GM23338 (cell line): Measurements from ENCODE around the gene GHRL. TPM values are rescaled to one million over a fixed set of nuclear protein-coding genes. Genes with fewer than 3 reads are reported as not detected.

Source experiments
- ATAC-seq: fragments of 200-7000 bp; cut with Tn5 transposase; 3 replicates; pipeline ENCODE4 v1.9.1; 2020
- DNase-seq: peaks from one replicate; pipeline ENCODE4 v3.0.0-alpha.2; 2015; ENCODE audit warnings: low spot score
- H2AFZ ChIP-seq: fragments of 200-600 bp; sonication (generic); 2 replicates; pipeline ENCODE4 v1.8.0; 2016; ENCODE audit warnings: antibody characterized with exemption, mild to moderate bottlenecking, moderate library complexity
- H3F3A ChIP-seq: fragments of 200-600 bp; sonication (generic); replicated peaks from 2 replicates; pipeline ENCODE4 v1.8.0; 2017; ENCODE audit warnings: antibody characterized with exemption, mixed run types, low read depth
- H3K27ac ChIP-seq: fragments of 200-600 bp; sonication (generic); 2 replicates; pipeline ENCODE4 v1.6.1; 2016; ENCODE audit warnings: low read depth
- H3K27me3 ChIP-seq: fragments of 200-600 bp; sonication (generic); 2 replicates; pipeline ENCODE4 v1.8.0; 2016; ENCODE audit warnings: mild to moderate bottlenecking, mixed run types, moderate library complexity; ENCODE audit not compliant: insufficient read depth
- H3K36me3 ChIP-seq: fragments of 200-600 bp; sonication (generic); 2 replicates; pipeline ENCODE4 v1.8.0; 2016; ENCODE audit warnings: mild to moderate bottlenecking; ENCODE audit not compliant: insufficient read depth
- H3K4me1 ChIP-seq: fragments of 200-600 bp; sonication (generic); 2 replicates; pipeline ENCODE4 v1.8.0; 2016; ENCODE audit warnings: mild to moderate bottlenecking, moderate library complexity; ENCODE audit not compliant: insufficient read depth
- H3K4me2 ChIP-seq: fragments of 200-600 bp; sonication (generic); 2 replicates; pipeline ENCODE4 v1.7.1; 2017; ENCODE audit warnings: mixed run types
- H3K4me3 ChIP-seq: fragments of 200-600 bp; sonication (generic); 2 replicates; pipeline ENCODE4 v1.6.1; 2016; ENCODE audit warnings: mixed run types
- H3K79me2 ChIP-seq: fragments of 200-600 bp; sonication (generic); replicated peaks from 2 replicates; pipeline ENCODE4 v1.8.0; 2017; ENCODE audit warnings: mild to moderate bottlenecking; ENCODE audit not compliant: insufficient read depth
- H3K9me2 ChIP-seq: fragments of 200-600 bp; sonication (generic); 2 replicates; pipeline ENCODE4 v1.8.0; 2017; ENCODE audit not compliant: insufficient read depth
- H4K20me1 ChIP-seq: fragments of 200-600 bp; sonication (generic); replicated peaks from 2 replicates; pipeline ENCODE4 v1.8.0; 2017; ENCODE audit warnings: mild to moderate bottlenecking; ENCODE audit not compliant: insufficient read depth
- H3K27ac Mint-ChIP-seq: 2 replicates; pipeline ENCODE4 v1.8.0; 2020; ENCODE audit warnings: inconsistent platforms, mild to moderate bottlenecking, moderate library complexity, mixed read lengths
- H3K27me3 Mint-ChIP-seq: 3 replicates; pipeline ENCODE4 v1.8.0; 2022; ENCODE audit warnings: low read depth, mild to moderate bottlenecking, moderate library complexity, mixed read lengths, inconsistent platforms; ENCODE audit not compliant: insufficient read depth, poor library complexity
- H3K36me3 Mint-ChIP-seq: 3 replicates; pipeline ENCODE4 v1.8.0; 2021; ENCODE audit warnings: low read depth, mild to moderate bottlenecking, inconsistent platforms, moderate library complexity, mixed read lengths
- H3K4me1 Mint-ChIP-seq: 3 replicates; pipeline ENCODE4 v1.8.0; 2020; ENCODE audit warnings: mild to moderate bottlenecking, inconsistent platforms, mixed read lengths
- H3K4me3 Mint-ChIP-seq: 3 replicates; pipeline ENCODE4 v1.8.0; 2021; ENCODE audit warnings: moderate library complexity, mild to moderate bottlenecking, inconsistent platforms, mixed read lengths
- H3K9me3 Mint-ChIP-seq: 3 replicates; pipeline ENCODE4 v1.8.0; 2020; ENCODE audit warnings: moderate library complexity, mild to moderate bottlenecking, inconsistent platforms, mixed read lengths
- EZH2 ChIP-seq: fragments of 200-600 bp; sonication (generic); IDR thresholded peaks from one replicate; pipeline ENCODE4 v1.8.0; 2017; ENCODE audit warnings: antibody characterized with exemption, mild to moderate bottlenecking, low read depth; ENCODE audit not compliant: unreplicated experiment
- EZH2phosphoT487 ChIP-seq: fragments of 200-600 bp; sonication (generic); IDR thresholded peaks from one replicate; pipeline ENCODE4 v1.8.1; 2018; ENCODE audit warnings: antibody characterized with exemption; ENCODE audit not compliant: unreplicated experiment
- NANOG ChIP-seq: IDR thresholded peaks from 2 replicates; pipeline ENCODE4 v1.6.1; 2016; ENCODE audit warnings: antibody characterized with exemption, borderline replicate concordance
- polyA plus RNA-seq: library from polyadenylated mRNA; unstranded; fragments of >200 nt; fragmentation: Nextera tagmentation; extraction: Ambion mirVana; gene quantifications from 2 replicates; pipeline ENCODE4 v1.2.1, GENCODE V29; 2016
- total RNA-seq: library from RNA; depleted of rRNA; stranded (reverse); fragments of >200 nt; shearing (Covaris generic); gene quantifications from 2 replicates; pipeline ENCODE4 v1.2.3, GENCODE V29; 2014
- TF ChIP-seq, protein P1 (sequence below): IDR thresholded peaks from 2 replicates; pipeline ENCODE4 v1.6.1; 2016; ENCODE audit warnings: antibody characterized with exemption
- TF ChIP-seq, protein P2 (sequence below): fragments of 250-450 bp; sonication (Bioruptor Pico); IDR thresholded peaks from 2 replicates; pipeline ENCODE4 v1.5.0; 2020; ENCODE audit warnings: mild to moderate bottlenecking, moderate library complexity
- TF ChIP-seq, protein P3 (sequence below): IDR thresholded peaks from one replicate; pipeline ENCODE4 v1.6.1; 2018; ENCODE audit warnings: antibody characterized with exemption; ENCODE audit not compliant: unreplicated experiment

GHRL gene
- total and polyA plus RNA-seq, 2 experiments from 2014 or later, result 0.78 TPM; not detected in 1

DNA sequence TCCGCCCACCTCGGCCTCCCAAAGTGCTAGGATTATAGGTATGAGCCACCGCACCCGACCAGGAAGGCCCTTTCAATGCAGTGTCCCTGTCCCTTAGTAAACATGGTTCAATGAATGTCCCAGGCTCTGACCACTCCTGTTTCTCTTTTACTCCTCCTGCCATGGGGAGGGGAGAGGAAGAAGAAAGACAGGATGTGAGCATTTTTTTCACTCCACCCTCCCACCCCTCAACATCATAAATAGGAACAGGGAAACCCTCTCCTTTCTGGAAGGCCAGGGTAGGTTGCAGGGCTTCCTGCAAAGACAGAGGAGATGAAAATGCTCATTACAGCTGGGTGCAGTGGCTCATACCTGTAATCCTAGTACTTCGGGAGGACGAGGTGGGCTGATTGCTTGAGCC lies 51.9 kb downstream of the GHRL start:
- TF ChIP-seq, protein P1, sequence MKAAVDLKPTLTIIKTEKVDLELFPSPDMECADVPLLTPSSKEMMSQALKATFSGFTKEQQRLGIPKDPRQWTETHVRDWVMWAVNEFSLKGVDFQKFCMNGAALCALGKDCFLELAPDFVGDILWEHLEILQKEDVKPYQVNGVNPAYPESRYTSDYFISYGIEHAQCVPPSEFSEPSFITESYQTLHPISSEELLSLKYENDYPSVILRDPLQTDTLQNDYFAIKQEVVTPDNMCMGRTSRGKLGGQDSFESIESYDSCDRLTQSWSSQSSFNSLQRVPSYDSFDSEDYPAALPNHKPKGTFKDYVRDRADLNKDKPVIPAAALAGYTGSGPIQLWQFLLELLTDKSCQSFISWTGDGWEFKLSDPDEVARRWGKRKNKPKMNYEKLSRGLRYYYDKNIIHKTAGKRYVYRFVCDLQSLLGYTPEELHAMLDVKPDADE, result no peak
- TF ChIP-seq EZH2phosphoT487, result no peak
- TF ChIP-seq, protein P2, sequence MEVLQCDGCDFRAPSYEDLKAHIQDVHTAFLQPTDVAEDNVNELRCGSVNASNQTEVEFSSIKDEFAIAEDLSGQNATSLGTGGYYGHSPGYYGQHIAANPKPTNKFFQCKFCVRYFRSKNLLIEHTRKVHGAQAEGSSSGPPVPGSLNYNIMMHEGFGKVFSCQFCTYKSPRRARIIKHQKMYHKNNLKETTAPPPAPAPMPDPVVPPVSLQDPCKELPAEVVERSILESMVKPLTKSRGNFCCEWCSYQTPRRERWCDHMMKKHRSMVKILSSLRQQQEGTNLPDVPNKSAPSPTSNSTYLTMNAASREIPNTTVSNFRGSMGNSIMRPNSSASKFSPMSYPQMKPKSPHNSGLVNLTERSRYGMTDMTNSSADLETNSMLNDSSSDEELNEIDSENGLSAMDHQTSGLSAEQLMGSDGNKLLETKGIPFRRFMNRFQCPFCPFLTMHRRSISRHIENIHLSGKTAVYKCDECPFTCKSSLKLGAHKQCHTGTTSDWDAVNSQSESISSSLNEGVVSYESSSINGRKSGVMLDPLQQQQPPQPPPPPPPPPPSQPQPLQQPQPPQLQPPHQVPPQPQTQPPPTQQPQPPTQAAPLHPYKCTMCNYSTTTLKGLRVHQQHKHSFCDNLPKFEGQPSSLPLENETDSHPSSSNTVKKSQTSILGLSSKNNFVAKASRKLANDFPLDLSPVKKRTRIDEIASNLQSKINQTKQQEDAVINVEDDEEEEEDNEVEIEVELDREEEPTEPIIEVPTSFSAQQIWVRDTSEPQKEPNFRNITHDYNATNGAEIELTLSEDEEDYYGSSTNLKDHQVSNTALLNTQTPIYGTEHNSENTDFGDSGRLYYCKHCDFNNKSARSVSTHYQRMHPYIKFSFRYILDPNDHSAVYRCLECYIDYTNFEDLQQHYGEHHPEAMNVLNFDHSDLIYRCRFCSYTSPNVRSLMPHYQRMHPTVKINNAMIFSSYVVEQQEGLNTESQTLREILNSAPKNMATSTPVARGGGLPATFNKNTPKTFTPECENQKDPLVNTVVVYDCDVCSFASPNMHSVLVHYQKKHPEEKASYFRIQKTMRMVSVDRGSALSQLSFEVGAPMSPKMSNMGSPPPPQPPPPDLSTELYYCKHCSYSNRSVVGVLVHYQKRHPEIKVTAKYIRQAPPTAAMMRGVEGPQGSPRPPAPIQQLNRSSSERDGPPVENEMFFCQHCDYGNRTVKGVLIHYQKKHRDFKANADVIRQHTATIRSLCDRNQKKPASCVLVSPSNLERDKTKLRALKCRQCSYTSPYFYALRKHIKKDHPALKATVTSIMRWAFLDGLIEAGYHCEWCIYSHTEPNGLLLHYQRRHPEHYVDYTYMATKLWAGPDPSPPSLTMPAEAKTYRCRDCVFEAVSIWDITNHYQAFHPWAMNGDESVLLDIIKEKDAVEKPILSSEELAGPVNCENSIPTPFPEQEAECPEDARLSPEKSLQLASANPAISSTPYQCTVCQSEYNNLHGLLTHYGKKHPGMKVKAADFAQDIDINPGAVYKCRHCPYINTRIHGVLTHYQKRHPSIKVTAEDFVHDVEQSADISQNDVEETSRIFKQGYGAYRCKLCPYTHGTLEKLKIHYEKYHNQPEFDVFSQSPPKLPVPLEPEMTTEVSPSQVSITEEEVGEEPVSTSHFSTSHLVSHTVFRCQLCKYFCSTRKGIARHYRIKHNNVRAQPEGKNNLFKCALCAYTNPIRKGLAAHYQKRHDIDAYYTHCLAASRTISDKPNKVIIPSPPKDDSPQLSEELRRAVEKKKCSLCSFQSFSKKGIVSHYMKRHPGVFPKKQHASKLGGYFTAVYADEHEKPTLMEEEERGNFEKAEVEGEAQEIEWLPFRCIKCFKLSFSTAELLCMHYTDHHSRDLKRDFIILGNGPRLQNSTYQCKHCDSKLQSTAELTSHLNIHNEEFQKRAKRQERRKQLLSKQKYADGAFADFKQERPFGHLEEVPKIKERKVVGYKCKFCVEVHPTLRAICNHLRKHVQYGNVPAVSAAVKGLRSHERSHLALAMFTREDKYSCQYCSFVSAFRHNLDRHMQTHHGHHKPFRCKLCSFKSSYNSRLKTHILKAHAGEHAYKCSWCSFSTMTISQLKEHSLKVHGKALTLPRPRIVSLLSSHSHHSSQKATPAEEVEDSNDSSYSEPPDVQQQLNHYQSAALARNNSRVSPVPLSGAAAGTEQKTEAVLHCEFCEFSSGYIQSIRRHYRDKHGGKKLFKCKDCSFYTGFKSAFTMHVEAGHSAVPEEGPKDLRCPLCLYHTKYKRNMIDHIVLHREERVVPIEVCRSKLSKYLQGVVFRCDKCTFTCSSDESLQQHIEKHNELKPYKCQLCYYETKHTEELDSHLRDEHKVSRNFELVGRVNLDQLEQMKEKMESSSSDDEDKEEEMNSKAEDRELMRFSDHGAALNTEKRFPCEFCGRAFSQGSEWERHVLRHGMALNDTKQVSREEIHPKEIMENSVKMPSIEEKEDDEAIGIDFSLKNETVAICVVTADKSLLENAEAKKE, result no peak
- no peak for TF ChIP-seq NANOG
- no peak for TF ChIP-seq EZH2
- TF ChIP-seq, protein P3, sequence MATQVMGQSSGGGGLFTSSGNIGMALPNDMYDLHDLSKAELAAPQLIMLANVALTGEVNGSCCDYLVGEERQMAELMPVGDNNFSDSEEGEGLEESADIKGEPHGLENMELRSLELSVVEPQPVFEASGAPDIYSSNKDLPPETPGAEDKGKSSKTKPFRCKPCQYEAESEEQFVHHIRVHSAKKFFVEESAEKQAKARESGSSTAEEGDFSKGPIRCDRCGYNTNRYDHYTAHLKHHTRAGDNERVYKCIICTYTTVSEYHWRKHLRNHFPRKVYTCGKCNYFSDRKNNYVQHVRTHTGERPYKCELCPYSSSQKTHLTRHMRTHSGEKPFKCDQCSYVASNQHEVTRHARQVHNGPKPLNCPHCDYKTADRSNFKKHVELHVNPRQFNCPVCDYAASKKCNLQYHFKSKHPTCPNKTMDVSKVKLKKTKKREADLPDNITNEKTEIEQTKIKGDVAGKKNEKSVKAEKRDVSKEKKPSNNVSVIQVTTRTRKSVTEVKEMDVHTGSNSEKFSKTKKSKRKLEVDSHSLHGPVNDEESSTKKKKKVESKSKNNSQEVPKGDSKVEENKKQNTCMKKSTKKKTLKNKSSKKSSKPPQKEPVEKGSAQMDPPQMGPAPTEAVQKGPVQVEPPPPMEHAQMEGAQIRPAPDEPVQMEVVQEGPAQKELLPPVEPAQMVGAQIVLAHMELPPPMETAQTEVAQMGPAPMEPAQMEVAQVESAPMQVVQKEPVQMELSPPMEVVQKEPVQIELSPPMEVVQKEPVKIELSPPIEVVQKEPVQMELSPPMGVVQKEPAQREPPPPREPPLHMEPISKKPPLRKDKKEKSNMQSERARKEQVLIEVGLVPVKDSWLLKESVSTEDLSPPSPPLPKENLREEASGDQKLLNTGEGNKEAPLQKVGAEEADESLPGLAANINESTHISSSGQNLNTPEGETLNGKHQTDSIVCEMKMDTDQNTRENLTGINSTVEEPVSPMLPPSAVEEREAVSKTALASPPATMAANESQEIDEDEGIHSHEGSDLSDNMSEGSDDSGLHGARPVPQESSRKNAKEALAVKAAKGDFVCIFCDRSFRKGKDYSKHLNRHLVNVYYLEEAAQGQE, result no peak
- H3K27ac Mint-ChIP-seq, result no peak overlapping the region

More for the DNA sequence above, 51.9 kb downstream of the GHRL start:
- ATAC-seq (no peak), DNase-seq (no peak)
- Histone ChIP-seq H3K9me2 (0 out of 2 replicates have a peak, but pooled peaks cover 3% of the 10 kb centered on the region), H3K27ac (no peak overlapping the region), H2AFZ (no peak overlapping the region), H3K4me1 (0 out of 2 replicates have a peak, but pooled peaks cover 4% of the 10 kb centered on the region), H3K4me3 (no peak overlapping the region), H3K79me2 (no peaks in the 10 kb centered on the region), H4K20me1 (no peaks in the 10 kb centered on the region), H3F3A (no peaks in the 10 kb centered on the region), H3K36me3 (0 out of 2 replicates have a peak, but pooled peaks cover 6% of the 10 kb centered on the region), H3K4me2 (no peak overlapping the region), H3K27me3 (no peaks in the 10 kb centered on the region)
- H3K4me3 Mint-ChIP-seq, result no peak overlapping the region
- H3K27me3 Mint-ChIP-seq, result peaks cover 7% of the 10 kb centered on the region
- peaks cover 5% of the 10 kb centered on the region; the same call in 2 of the 3 replicates for H3K4me1 Mint-ChIP-seq
- peaks cover 20% of the 10 kb centered on the region; the same call in 2 of the 3 replicates for H3K36me3 Mint-ChIP-seq
- peaks cover 20% of the 10 kb centered on the region for H3K9me3 Mint-ChIP-seq
